Subcutaneous adipose tissue (tissue), 4 donors: ENCODE results near the gene HS3ST3A1. TPM values are rescaled to one million over a fixed set of nuclear protein-coding genes. Genes with fewer than 3 reads are reported as not detected.

Experiments used
- total RNA-seq, 4 donors: library from RNA; depleted of rRNA; stranded (reverse); fragments of >200 nt; gene quantifications; one replicate each; pipeline ENCODE4 v1.1.0, GENCODE V29; 2016
- TF ChIP-seq, protein P1 (sequence below): fragments of 450-650 bp; IDR thresholded peaks from one replicate; pipeline ENCODE4 v1.5.1; 2016; ENCODE audit warnings: low read depth, mild to moderate bottlenecking, control low read depth, antibody characterized with exemption, moderate library complexity

HS3ST3A1 gene
- total RNA-seq, 4 donors from 2014 or later, result 0.19 to 3.6 (median 1.3) TPM; not detected in 1

DNA sequence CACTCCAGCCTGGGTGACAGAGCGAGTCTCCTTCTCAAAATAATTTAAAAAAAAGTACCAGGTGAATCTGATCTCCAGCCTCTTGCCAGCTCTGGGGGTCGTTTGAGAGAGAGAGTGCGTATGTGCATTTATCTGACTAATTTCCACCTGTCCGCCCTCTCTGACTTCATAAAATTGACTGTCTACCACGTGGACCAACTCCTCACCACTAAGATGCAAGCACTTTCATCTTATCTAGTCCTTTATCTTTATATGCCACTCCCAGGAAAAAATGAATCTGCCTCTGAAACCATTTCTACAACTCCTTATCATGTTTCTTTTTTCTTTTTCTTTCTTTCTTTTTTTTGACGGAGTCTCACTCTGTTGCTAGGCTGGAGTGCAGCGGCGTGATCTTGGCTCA is 55.8 kb downstream of the HS3ST3A1 start:
- TF ChIP-seq, protein P1, sequence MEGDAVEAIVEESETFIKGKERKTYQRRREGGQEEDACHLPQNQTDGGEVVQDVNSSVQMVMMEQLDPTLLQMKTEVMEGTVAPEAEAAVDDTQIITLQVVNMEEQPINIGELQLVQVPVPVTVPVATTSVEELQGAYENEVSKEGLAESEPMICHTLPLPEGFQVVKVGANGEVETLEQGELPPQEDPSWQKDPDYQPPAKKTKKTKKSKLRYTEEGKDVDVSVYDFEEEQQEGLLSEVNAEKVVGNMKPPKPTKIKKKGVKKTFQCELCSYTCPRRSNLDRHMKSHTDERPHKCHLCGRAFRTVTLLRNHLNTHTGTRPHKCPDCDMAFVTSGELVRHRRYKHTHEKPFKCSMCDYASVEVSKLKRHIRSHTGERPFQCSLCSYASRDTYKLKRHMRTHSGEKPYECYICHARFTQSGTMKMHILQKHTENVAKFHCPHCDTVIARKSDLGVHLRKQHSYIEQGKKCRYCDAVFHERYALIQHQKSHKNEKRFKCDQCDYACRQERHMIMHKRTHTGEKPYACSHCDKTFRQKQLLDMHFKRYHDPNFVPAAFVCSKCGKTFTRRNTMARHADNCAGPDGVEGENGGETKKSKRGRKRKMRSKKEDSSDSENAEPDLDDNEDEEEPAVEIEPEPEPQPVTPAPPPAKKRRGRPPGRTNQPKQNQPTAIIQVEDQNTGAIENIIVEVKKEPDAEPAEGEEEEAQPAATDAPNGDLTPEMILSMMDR, result no peak

DNA sequence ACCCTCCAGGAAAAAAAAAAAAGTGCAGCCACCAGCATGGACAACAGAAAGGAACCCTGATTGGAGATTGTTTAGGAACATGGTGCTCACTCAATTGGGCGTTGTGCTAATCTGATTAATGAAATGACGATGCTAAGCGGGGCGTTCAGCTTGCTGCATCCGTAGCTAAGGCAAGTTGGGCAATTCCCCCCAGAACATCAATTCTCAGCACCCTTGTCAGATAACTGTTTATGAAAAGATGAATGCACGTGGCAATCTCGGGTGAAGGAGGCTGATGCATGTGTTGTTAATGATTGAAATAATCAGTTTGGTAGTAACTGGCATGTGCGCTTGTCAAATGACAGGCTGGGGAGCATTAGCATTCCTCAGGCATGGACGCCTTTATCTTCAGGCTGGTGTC is 57.0 kb downstream of the HS3ST3A1 start:
- TF ChIP-seq, protein P1, result no peak

DNA sequence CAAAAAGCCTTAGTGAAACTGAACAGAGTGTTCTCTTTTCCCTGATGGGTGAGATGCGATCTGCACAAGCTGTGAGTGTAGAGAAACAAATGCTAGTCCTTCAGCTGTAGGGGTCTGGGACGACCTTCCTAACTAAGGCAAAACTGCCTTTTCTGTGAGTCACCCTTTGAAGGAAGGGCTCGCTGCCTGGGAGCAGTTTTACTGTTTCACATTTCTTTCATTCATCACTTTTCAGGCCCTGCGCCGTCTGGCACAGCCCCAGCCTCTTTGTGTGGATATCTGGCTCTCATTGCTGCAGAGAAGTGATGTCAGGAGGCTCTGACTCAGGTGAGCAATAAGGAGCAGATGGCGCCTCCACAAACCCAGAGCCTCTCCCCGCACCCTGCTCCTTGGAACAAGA is 57.4 kb downstream of the HS3ST3A1 start:
- TF ChIP-seq, protein P1, result no peak

DNA sequence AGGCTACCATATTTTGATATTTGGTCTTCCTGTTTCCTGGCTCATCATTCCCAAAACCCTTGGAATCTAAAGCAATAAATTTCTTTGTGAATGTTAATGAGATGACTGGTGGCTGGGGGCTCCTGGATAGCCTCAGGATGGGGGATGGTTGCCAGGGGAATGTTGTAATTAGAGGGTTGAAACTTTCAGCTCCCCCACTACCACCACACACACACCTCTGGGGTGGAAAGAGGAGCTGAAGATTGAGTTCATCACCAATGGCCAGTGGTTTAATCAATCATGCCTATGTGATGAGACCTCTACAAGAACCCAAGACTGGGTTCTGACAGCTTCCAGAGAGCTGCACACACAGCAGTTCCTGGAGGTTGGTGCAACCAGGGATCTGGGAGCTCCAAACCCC is 59.1 kb downstream of the HS3ST3A1 start:
- TF ChIP-seq, protein P1, result no peak

DNA sequence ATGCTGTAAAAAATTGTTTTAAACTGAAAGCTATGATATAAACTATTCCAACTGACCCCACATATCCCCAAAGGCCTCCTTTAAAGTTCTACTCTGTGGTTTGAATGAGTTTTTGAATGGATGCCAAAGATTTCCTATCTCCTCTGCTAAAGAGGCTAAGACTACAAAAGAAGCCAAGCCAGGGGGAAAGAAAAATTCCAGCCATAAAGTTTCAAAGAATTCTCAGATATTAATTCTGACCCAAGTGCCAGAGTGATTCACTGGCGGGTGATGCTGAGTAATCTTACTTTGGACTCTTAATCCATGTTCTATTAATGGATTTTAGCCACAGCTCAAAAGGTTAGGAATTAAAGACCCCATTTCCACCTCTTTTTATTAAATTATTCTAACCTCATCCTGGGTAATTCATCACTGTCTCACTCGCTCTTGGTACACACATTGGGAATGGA is 60.7 kb downstream of the HS3ST3A1 start:
- TF ChIP-seq, protein P1, result no peak

DNA sequence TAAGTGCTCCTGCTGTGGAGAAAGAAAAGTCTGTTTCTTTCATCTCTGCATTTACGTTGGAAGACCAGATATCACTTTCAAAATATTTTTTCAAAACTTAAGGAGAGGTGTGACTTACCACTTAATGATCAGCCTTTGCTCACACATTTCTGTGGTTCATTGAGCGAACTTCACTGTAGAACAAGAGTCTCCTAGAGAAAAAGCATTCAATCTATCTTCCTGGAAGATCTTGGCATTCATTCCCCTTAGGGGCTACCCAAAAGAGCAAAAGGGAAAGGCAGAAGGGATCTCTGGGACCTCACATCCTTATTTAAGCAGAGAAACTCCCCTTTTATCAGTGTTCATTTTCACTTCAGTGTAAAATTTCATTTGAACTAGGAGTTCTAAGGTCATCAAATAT is 61.2 kb downstream of the HS3ST3A1 start:
- TF ChIP-seq, protein P1, result no peak

DNA sequence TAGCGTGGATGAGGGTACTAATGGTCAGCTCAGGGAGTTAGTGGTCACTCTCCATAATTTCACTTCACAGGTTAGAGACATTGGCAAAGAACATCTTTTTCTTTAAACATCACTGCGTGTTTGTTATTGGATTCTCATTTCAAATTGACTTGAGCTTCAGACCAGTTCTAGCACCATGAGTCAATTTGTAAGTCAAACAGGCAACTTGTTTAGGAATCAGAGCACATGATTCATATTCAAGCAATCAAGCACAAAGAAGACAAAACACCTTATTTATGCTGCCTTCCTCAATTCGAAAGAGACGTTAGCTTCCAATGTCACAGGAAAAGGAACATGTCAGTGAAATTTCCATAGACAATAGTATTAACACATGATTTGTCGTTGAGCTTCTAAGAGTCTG is 62.3 kb downstream of the HS3ST3A1 start:
- TF ChIP-seq, protein P1, result no peak
